NCI-H82 treated with DMSO at 0.1 percent for 48 hours (cell line): Measurements from ENCODE around the gene F3.
A peak's percentile ranks its signal among the peaks of the same experiment; 100 is the strongest.

Source experiments
- DNase-seq: peaks from one replicate; lab custom pipeline; 2025; ENCODE audit not compliant: unreplicated experiment; lab: John Stamatoyannopoulos, UW

F3 gene

GRCh38 chr1:94553323-94553730 lies 11.8 kb upstream of the F3 start:
- DNase-seq: no peak

GRCh38 chr1:94552071-94552586 lies 10.6 kb upstream of the F3 start:
- DNase-seq: no peak

GRCh38 chr1:94551449-94551848 lies 9.9 kb upstream of the F3 start:
- no peak for DNase-seq

GRCh38 chr1:94550800-94551241 lies 9.3 kb upstream of the F3 start:
- DNase-seq: peak; percentile 27

- DNase-seq: no peak
These were observed 8.8 kb upstream of the F3 start for GRCh38 chr1:94550396-94550795.

- DNase-seq: no peak
These were observed 8.1 kb upstream of the F3 start for GRCh38 chr1:94549706-94550105.

GRCh38 chr1:94544706-94545490 lies 3.3 kb upstream of the F3 start:
- DNase-seq: no peak

- DNase-seq: no peak
These were observed 2.5 kb upstream of the F3 start for GRCh38 chr1:94543893-94544635.

GRCh38 chr1:94543001-94543400 lies 1.4 kb upstream of the F3 start:
- no peak for DNase-seq

GRCh38 chr1:94542088-94542870 lies 720 bp upstream of the F3 start:
- DNase-seq: no peak

- no peak for DNase-seq
These were observed 916 bp downstream of the F3 start for GRCh38 chr1:94540440-94541245.

GRCh38 chr1:94539496-94539895 lies 2.1 kb downstream of the F3 start:
- no peak for DNase-seq

- DNase-seq: no peak
These were observed 3.2 kb downstream of the F3 start for GRCh38 chr1:94538243-94538827.

- no peak for DNase-seq
These were observed 4.3 kb downstream of the F3 start for GRCh38 chr1:94537254-94537653.

- no peak for DNase-seq
These were observed 5.7 kb downstream of the F3 start for GRCh38 chr1:94535879-94536278.

GRCh38 chr1:94535095-94535494 lies 6.5 kb downstream of the F3 start:
- DNase-seq: no peak

- no peak for DNase-seq
These were observed 9.5 kb downstream of the F3 start for GRCh38 chr1:94532077-94532476.

- DNase-seq: no peak
These were observed 9.9 kb downstream of the F3 start for GRCh38 chr1:94531664-94532063.

GRCh38 chr1:94530373-94530878 lies 11.1 kb downstream of the F3 start:
- no peak for DNase-seq

- no peak for DNase-seq
These were observed 12.1 kb downstream of the F3 start for GRCh38 chr1:94529416-94529815.
